ENCODE results near the gene TCL1B.
"Not testable (repeated sequence)": the region's sequence is repeated elsewhere in the genome, so short reads cannot be mapped to it uniquely, and the experiment has no call there.

TCL1B gene, protein sequence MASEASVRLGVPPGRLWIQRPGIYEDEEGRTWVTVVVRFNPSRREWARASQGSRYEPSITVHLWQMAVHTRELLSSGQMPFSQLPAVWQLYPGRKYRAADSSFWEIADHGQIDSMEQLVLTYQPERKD

DNA sequence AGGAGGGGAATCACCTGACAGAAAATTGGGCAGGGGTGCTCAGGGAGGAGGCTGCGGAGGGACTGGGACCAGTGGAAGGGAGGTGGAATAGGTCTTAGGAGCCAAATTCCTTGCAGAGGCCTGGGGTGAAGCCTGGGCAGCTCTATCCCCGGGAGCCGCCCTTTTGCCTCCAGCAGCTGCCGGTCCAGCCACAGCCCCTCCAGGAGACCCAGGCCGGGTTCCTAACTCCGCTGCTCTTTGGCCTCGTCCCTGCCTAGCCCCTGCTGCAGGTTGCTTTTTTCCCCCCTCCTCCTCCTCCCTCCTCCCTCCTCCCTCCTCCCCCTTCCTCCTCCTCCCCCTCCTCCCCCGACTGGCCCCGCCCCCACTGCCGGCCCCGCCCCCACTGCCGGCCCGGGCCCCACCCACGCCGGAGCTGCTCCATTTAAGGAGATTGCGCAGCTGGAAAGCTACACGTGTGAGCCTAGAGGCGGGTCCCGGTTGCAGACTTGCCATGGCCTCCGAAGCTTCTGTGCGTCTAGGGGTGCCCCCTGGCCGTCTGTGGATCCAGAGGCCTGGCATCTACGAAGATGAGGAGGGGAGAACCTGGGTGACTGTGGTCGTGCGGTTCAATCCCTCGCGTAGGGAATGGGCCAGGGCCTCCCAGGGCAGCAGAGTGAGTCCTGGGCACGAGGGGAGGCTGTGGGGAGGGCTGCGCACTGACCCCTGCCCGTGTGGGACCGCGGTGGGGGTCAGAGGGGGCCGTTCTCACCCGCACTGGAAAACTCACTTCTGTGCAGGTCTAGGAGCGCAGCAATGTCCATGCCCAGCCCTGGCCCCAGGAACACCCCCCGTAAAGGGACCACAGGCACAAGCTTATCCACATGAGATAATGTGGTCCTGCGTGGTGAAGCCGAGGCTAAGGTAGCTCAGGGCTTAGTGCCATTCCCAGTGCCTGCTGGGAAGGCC, at the start of gene TCL1B:
Gene TCL1B, plus strand, starts transcription at position 449 of the 945 bp plus-strand sequence. Its CDS starts 42 bp downstream, at position 491.
- DNase-seq: no peak

GRCh38 chr14:95644981-95645380, 41.2 kb upstream of the TCL1B start:
- no peak for DNase-seq

GRCh38 chr14:95645389-95645996, 40.7 kb upstream of the TCL1B start:
- DNase-seq: no peak

GRCh38 chr14:95647926-95648325, 38.3 kb upstream of the TCL1B start:
- DNase-seq: no peak

DNA sequence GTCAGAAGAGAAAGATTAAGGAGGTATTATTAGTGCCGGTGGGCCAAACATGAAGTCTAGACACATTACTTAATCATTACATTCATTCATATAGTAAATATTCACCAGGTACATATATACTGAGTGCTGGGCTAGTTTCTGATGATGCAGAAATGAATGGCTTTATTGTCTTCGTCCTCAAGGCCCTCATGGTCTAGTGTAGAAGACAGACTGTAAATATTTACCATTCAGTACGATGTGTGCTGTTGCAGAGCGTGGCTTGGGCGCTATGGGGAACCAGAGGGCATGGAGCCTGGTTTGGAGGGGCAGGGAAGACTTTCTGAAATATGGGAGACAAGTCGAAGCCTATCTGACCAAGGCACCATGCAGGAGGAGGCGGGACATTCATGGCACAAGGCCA, 37.0 kb upstream of the TCL1B start:
- DNase-seq: no peak

- no peak for DNase-seq
Measured at GRCh38 chr14:95651028-95651427, 35.2 kb upstream of the TCL1B start.

DNA sequence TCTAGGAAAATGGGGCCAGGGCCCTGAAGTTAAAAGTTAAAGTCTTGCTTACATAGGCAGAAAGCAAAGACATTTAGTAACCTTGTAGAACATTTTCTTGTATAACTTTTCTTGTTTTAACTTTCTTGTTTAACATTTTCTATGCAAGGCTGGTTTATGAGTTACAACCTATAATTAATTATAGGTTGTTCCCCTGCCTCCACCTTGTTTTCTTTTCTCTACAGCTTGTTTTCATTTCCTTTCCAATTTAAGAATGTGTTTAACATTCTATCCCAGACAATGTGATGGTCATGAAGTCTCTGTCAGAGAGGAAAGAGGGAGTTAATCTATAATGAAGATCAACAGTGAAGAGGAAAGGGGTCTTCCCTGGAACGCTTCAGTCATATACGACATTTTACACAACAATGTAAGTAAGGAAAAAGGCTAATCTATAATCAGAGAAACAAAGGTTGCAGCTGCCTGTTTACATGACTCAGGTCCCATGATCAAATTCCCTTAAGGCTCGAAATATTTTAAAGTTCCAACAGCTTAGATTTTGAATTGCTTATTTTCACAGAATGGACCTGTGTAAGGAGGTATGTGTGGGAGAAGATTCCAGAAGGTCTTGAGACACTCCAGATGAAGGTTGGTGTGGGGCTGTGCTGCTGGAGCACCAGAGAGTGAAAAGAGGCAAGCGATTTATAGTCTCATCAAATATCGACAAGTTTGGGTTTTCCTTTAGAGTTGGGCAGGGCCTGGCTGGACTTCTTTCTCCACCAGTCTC, 34.2 kb upstream of the TCL1B start:
- DNase-seq: no peak

- DNase-seq: no peak
Measured at GRCh38 chr14:95652690-95653089, 33.5 kb upstream of the TCL1B start.

GRCh38 chr14:95655461-95655860, 30.8 kb upstream of the TCL1B start:
- DNase-seq: no peak

GRCh38 chr14:95656634-95657033, 29.6 kb upstream of the TCL1B start:
- no peak for DNase-seq

- DNase-seq: no peak
Measured at GRCh38 chr14:95657454-95657853, 28.8 kb upstream of the TCL1B start.

- DNase-seq: no peak
Measured at GRCh38 chr14:95659293-95659989, 26.8 kb upstream of the TCL1B start.

GRCh38 chr14:95659990-95660385, 26.2 kb upstream of the TCL1B start:
- DNase-seq: no peak

DNA sequence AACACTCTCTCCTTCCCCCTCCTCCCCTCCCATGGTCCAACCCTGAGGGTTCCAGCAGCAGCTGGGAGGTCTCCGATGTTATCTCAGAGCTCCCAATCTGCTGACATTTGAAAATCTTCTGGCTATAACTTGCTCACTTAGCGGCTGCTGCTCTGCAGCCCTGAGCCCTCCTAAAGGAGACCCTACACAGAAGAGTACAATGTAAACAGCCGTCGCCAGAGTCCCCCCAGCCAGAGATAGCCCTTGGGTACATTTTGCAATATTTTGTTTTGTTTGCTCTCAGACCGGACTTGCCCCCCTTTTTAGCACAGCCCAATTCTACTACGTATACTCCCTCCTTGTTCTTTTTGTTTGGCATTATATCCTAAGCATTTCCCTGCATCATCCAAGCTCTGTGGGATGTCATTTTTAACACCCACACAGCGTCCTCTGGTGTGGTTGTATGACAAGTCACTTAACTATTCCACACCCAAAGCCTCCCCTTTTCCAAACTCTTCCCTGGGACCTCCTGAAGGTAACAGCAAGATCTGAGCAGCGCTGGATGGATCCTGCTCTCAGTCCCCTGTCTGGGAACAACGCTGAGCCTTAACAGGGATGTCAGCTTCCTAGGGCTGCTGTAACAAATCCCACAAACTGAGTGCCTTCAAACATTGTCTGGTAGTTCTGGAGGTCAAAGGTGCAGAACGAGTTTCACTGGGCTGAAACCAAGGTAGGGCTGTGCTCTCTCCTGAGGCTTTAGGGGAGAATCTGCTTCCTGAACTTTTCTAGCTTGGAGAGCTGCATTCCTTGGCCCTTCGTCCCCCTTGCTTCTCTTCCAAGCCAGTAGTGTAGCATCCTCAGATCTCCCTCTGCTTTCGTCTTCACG, 25.3 kb upstream of the TCL1B start:
- no peak for DNase-seq

- DNase-seq: no peak
Measured at GRCh38 chr14:95662376-95663186, 23.6 kb upstream of the TCL1B start.

DNA sequence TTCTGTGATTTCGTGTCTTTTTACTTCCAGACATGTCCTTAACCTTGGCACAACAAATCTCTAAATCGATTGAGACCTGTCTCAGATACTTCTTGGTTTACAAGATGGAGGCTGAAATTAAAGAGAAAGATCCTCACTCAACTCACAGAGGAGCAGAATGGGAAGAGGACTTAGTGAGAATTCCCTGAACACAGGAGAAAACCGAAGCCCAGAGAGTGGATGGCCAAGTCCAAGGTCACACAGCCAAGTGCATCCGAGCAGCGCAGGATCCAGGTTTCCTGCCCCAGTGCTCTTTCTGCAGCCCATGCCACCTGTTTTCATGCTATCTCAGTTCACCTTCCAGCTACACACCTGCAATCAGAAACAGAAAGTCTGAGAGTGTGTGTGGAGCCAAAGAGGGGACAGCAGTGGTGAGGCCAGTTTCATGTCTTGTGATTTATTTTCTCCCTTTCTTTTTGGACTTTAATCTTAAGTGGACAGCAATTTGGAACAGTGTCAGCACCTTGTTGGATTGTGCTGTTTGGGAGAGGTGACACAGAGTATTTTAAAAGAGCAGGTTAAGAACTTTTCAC, 22.9 kb upstream of the TCL1B start:
- DNase-seq: no peak

GRCh38 chr14:95664066-95664465, 22.2 kb upstream of the TCL1B start:
- DNase-seq: no peak

DNA sequence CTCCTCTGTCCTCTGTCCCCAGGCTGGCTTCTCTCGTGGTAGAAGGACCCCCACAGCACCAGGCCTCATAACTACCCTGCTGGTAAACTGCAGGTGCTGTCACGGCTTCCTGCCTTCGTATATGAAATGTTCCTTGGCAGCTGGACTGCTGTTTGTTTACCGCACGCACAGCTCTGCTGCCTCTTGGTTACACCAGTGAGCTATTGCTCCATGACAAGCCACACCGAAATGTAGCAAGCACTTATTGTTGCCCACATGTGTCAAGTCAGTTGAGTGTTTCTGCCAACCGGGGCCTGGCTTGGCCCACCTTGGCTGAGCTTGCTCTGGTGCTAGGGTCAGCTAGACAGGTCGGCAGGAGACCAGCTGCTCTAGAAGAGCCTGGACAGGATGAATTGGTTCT, 21.7 kb upstream of the TCL1B start:
- no peak for DNase-seq

- DNase-seq: not testable (repeated sequence)
Measured at GRCh38 chr14:95665530-95665929, 20.7 kb upstream of the TCL1B start.

GRCh38 chr14:95666450-95666849, 19.8 kb upstream of the TCL1B start:
- DNase-seq: no peak

Data from CD4-positive, alpha-beta T cell treated with Interleukin-6 for 4 hours (primary cell).